SJSA1 (cell line): ENCODE results near the gene TBL1X. TPM values are rescaled to one million over a fixed set of nuclear protein-coding genes. Genes with fewer than 3 reads are reported as not detected.
"Not testable (repeated sequence)": the region's sequence is repeated elsewhere in the genome, so short reads cannot be mapped to it uniquely, and the experiment has no call there.

ENCODE experiments used
- DNase-seq, 2 experiments: peaks; one replicate each; pipeline ENCODE4 v3.0.0-alpha.2; 2015 to 2020; ENCODE audit warnings: low spot score in 2 of 2, low read depth in 1 of 2
- H3K27ac ChIP-seq: fragments of 250-450 bp; sonication (Bioruptor Pico); 2 replicates; pipeline ENCODE4 v1.5.1; 2020; ENCODE audit warnings: mild to moderate bottlenecking, moderate library complexity
- H3K27me3 ChIP-seq: fragments of 250-450 bp; sonication (Bioruptor Pico); replicated peaks from 2 replicates; pipeline ENCODE4 v1.5.1; 2020; ENCODE audit warnings: mild to moderate bottlenecking, moderate library complexity
- H3K36me3 ChIP-seq: fragments of 250-450 bp; sonication (Bioruptor Pico); 2 replicates; pipeline ENCODE4 v1.5.1; 2020; ENCODE audit warnings: mild to moderate bottlenecking
- H3K4me1 ChIP-seq: fragments of 250-450 bp; sonication (Bioruptor Pico); replicated peaks from 2 replicates; pipeline ENCODE4 v1.6.1; 2021; ENCODE audit warnings: mild to moderate bottlenecking
- H3K4me3 ChIP-seq: fragments of 250-450 bp; sonication (Bioruptor Pico); 2 replicates; pipeline ENCODE4 v1.5.1; 2020; ENCODE audit warnings: mild to moderate bottlenecking
- H3K9me3 ChIP-seq: fragments of 250-450 bp; sonication (Bioruptor Pico); replicated peaks from 2 replicates; pipeline ENCODE4 v1.5.1; 2020; ENCODE audit warnings: mild to moderate bottlenecking
- total RNA-seq: library from RNA; depleted of rRNA; stranded (reverse); fragments of >200 nt; shearing (Covaris generic); gene quantifications from 2 replicates; pipeline ENCODE4 v1.2.3, GENCODE V29; 2014

TBL1X gene
- total RNA-seq, 1 experiment from 2014 or later: 21.4 TPM

DNA sequence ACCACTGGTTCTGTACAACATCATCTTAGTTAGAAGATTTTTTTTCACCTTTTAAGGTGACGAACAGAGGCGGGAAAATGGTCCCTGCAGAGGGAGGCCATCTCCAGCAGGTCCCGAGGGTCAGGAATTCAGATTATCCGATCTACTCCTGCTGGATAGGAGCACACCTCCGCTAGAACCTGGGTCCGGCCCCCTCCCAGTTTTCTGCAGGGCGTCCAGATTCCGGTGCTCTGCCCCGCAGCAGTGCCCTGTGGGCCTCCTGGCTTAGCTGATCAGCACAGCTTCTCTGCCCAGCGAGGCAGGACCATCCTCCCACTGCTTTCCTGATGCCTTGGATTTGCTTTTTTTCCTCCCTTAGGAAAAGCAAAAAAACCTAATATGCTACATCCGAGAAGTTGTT is 2.3 kb downstream of the TBL1X start:
- DNase-seq: no peak
- Histone ChIP-seq H3K9me3 (no peaks in the 10 kb centered on the region), H3K36me3 (peaks cover 4% of the 10 kb centered on the region; the same call in 1 of the 2 replicates), H3K4me1 (peaks cover 48% of the 10 kb centered on the region), H3K4me3 (peak overlapping the region; percentile 78), H3K27me3 (no peaks in the 10 kb centered on the region), H3K27ac (no peak overlapping the region)

- Histone ChIP-seq H3K27me3 (no peaks in the 10 kb centered on the region), H3K9me3 (no peaks in the 10 kb centered on the region), H3K36me3 (peaks cover 4% of the 10 kb centered on the region; the same call in 1 of the 2 replicates), H3K27ac (no peak overlapping the region), H3K4me3 (peak overlapping the region; percentile 11; the same call in 1 of the 2 replicates), H3K4me1 (peaks cover 43% of the 10 kb centered on the region)
- DNase-seq: no peak
Observed at GRCh38 chrX:9467751-9468150, 2.9 kb downstream of the TBL1X start.

DNA sequence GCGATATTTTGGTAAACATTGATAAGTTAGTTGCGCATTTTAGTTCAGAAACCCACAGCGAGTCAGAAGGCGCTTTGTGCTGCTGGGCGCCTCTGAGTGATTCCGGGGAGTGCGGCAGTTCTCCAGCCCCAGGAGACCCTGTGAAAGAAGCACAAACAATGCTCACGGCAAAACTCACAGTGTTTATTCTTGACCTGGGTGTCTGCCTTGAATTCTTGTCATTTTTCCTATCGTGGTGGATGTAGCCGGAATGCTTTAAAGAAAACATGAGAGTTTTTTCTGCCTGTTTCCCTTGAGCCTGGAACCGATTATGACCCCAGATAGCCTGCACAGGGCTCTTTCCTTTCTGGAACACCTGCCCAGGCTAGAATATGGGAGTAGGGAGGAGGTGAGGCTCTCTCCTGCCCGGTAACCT is 6.7 kb downstream of the TBL1X start:
- Histone ChIP-seq H3K36me3 (no peaks in the 10 kb centered on the region), H3K27me3 (no peaks in the 10 kb centered on the region), H3K27ac (peak overlapping the region; percentile 58), H3K4me3 (no peak overlapping the region), H3K9me3 (no peaks in the 10 kb centered on the region), H3K4me1 (peaks cover 27% of the 10 kb centered on the region)
- DNase-seq: peak; percentile 53 to 68

- no peak for DNase-seq
- Histone ChIP-seq H3K4me3 (no peak overlapping the region), H3K36me3 (no peaks in the 10 kb centered on the region), H3K27me3 (no peaks in the 10 kb centered on the region), H3K4me1 (peaks cover 11% of the 10 kb centered on the region), H3K27ac (no peak overlapping the region), H3K9me3 (no peaks in the 10 kb centered on the region)
Observed at GRCh38 chrX:9473708-9474107, 8.8 kb downstream of the TBL1X start.

DNA sequence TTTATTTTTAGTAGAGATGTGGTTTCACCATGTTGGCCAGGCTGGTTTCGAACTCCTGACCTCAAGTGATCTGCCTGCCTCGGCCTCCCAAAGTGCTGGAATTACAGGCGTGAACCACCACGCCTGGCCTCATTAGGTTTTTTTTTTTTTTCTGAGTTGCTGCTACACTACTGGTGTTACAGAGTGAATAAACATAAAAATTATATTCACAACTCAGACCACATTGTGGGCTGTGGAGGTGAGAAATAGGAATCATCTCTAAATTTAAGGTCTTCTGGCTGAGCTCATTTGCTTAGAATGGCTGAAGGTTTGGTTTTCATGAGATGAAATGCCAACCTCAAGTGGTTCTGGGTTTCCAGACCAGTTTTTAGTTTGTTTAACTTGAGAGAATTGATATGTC is 10.6 kb downstream of the TBL1X start:
- peaks cover 11% of the 10 kb centered on the region for H3K4me1 ChIP-seq
- DNase-seq: not testable (repeated sequence)

GRCh38 chrX:9475984-9476383 is 11.1 kb downstream of the TBL1X start:
- DNase-seq: no peak
- H3K27me3 ChIP-seq: no peaks in the 10 kb centered on the region
- no peak overlapping the region for H3K27ac ChIP-seq
- peaks cover 9% of the 10 kb centered on the region for H3K4me1 ChIP-seq
- H3K9me3 ChIP-seq: no peaks in the 10 kb centered on the region
- no peaks in the 10 kb centered on the region for H3K36me3 ChIP-seq
- no peak overlapping the region for H3K4me3 ChIP-seq

More for the DNA sequence above, 10.6 kb downstream of the TBL1X start:
- H3K27ac ChIP-seq, H3K27me3 ChIP-seq, H3K9me3 ChIP-seq, H3K36me3 ChIP-seq, H3K4me3 ChIP-seq: not testable (repeated sequence)

DNA sequence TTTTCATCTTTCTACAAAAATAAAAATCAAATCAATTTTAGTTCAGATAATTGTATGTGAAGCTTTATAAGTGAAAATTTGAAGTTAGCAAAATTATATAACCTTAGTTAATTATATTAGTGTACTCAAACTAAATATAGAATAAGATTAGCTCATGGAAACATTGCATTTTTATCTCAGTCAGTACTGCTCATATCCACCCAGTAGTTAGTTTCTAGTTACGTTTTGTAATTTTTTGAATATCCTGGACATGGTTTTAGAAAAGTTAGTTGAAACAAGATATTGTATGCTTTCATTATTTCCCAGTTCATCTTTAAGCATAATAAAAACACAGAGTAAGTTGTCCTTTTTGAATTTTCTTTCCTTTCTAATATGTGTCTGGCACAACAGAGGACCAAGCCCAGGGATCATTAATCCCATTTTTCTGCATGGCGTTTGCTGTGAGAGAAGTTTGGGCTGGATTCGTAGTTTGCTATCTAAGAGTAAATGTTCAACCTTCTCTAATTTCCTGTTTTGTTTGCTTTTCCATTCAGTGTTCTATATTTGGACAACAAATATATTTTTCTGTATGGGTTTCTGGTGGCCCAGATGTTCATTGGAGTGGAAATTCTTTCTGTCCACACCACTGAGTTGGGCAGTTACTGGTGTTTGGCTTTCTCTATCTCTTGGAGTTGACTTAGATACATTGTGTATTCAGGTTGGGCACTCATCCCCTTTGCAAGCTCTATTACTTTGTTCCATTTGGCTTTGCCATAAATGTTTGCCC is 12.1 kb downstream of the TBL1X start:
- no peak overlapping the region for H3K4me3 ChIP-seq
- no peaks in the 10 kb centered on the region for H3K36me3 ChIP-seq
- H3K4me1 ChIP-seq: peaks cover 2% of the 10 kb centered on the region
- no peak for DNase-seq
- no peaks in the 10 kb centered on the region for H3K9me3 ChIP-seq
- no peak overlapping the region for H3K27ac ChIP-seq
- H3K27me3 ChIP-seq: no peaks in the 10 kb centered on the region

- no peak overlapping the region for H3K27ac ChIP-seq
- no peak for DNase-seq
- H3K4me1 ChIP-seq: 0 out of 2 replicates have a peak, but pooled peaks cover 4% of the 10 kb centered on the region
- no peaks in the 10 kb centered on the region for H3K36me3 ChIP-seq
- no peaks in the 10 kb centered on the region for H3K9me3 ChIP-seq
- no peaks in the 10 kb centered on the region for H3K27me3 ChIP-seq
- no peak overlapping the region for H3K4me3 ChIP-seq
Observed at GRCh38 chrX:9482408-9482807, 17.6 kb downstream of the TBL1X start.

- H3K4me3 ChIP-seq: no peak overlapping the region
- DNase-seq: no peak
- 0 out of 2 replicates have a peak, but pooled peaks cover 4% of the 10 kb centered on the region for H3K4me1 ChIP-seq
- H3K27ac ChIP-seq: no peak overlapping the region
- H3K9me3 ChIP-seq: no peaks in the 10 kb centered on the region
- H3K27me3 ChIP-seq: no peaks in the 10 kb centered on the region
- no peaks in the 10 kb centered on the region for H3K36me3 ChIP-seq
Observed at GRCh38 chrX:9482837-9483236, 18.0 kb downstream of the TBL1X start.

DNA sequence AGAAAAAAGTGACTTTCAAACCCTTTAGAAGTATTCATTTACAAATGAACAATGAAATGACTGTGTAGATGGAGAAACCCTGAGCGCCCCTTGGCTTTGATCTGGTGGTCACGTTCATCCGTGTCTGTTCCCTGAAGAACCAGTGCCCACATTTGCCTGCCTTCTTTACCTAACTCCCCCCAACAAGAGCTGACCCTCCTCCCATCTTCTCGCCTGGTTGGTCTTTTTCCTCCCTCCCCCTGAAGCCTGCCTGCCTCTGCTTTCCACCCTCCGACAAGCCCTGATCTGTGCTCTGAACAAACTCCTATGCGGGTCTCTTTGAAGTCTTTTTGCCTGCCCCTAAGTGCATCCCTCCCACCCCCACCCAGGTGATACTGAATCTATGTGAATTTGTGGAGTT is 18.5 kb downstream of the TBL1X start:
- Histone ChIP-seq H3K27me3 (no peaks in the 10 kb centered on the region), H3K4me1 (0 out of 2 replicates have a peak, but pooled peaks cover 4% of the 10 kb centered on the region), H3K4me3 (no peak overlapping the region), H3K27ac (no peak overlapping the region), H3K9me3 (no peaks in the 10 kb centered on the region), H3K36me3 (no peaks in the 10 kb centered on the region)
- no peak for DNase-seq

DNA sequence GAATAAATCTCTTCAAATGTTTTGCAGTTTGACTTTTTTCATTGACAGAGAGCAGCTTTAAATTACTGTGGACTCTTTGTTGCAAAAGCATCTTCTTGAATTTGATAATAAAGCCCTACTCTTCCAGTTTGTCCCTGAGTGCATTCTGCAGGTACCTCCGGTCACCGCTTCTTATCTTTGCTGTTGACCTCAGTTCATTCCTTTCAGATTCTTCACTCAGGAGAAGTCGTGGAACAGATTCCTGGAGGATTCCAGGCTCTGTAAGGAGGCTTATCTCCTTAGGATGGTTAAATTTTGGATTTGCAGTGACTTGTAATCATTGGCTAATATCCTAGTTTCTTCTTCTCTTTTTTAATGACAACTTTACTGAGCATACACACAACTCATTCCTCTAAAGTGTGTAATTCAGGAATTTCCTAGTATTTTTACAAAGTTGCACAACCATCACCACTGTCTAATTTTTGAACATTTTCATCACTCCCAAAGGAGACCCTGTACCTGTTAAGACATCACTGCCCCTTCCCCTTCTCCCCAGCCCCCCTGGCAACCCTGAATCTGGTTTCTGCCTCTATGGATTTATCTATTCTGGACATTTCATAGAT is 22.0 kb downstream of the TBL1X start:
- H3K27ac ChIP-seq: no peak overlapping the region
- H3K4me3 ChIP-seq: no peak overlapping the region
- no peak for DNase-seq
- H3K9me3 ChIP-seq: no peaks in the 10 kb centered on the region
- no peaks in the 10 kb centered on the region for H3K27me3 ChIP-seq
- 0 out of 2 replicates have a peak, but pooled peaks cover 4% of the 10 kb centered on the region for H3K4me1 ChIP-seq
- no peaks in the 10 kb centered on the region for H3K36me3 ChIP-seq

DNA sequence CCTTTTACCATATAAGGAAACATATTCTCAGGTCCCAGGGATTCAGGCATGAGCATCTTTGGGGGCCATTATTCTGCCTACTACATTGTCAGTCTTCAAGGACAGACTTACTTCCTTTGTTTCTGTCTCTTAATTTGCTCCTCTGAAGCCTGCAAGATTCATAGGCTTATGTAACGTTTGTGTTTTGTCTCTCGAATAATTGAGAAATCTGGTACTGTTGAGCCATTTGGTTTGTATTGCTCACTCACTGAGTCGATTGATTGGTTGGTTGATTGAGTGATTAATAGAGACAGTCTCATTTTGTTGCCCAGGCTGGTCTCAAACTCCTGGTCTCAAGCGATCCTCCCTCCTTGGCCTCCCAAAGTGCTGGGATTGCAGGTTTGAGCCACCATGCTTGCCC is 23.7 kb downstream of the TBL1X start:
- no peak for DNase-seq
- Histone ChIP-seq H3K9me3 (no peaks in the 10 kb centered on the region), H3K27me3 (no peaks in the 10 kb centered on the region), H3K4me1 (no peaks in the 10 kb centered on the region), H3K36me3 (no peaks in the 10 kb centered on the region), H3K4me3 (no peak overlapping the region), H3K27ac (no peak overlapping the region)

DNA sequence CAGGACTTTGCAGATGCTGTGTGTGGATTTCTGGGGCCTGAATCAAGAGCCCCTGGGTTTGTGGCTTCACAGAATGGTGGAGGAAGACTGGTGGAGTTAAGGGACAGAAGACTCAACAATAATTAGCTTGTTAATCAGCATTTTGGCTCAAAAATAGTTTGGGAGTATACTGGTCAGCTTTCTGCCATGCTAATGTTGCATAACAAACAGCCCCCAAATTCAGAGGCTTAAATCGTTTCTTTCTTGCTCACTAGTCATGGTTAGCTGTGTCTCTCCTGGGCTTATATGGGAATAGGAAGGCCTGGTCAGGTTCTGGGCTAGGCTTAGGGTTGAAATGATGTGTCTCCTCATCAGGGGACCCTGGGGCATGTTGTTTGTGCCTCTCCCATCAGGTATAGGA is 24.4 kb downstream of the TBL1X start:
- Histone ChIP-seq H3K4me1 (no peaks in the 10 kb centered on the region), H3K36me3 (no peaks in the 10 kb centered on the region), H3K4me3 (no peak overlapping the region), H3K27me3 (no peaks in the 10 kb centered on the region), H3K9me3 (no peaks in the 10 kb centered on the region), H3K27ac (no peak overlapping the region)
- DNase-seq: no peak

DNA sequence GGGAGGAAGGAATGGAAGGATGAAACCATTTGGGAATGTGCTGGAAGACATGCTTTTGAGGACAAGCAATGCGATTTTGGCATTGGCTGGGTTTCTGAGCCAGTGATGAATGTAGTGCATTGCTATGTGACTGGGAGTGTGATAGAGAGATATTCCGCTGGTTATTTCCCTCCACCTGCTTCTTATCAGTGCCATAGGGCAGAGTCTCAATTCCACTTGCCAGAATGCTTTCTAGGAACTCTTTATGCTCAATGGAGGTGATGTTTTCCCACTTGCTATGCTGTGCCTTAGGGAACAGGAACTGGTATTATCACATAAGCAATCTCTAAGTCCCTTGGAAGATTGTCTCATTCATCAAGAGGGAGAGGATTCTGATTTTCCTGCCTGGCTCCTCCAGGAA is 28.0 kb downstream of the TBL1X start:
- no peak overlapping the region for H3K4me3 ChIP-seq
- no peaks in the 10 kb centered on the region for H3K4me1 ChIP-seq
- H3K27ac ChIP-seq: no peak overlapping the region
- H3K9me3 ChIP-seq: no peaks in the 10 kb centered on the region
- H3K27me3 ChIP-seq: no peaks in the 10 kb centered on the region
- DNase-seq: no peak
- no peaks in the 10 kb centered on the region for H3K36me3 ChIP-seq
